ENCODE data around the gene MAL.
A peak's percentile ranks its signal among the peaks of the same experiment; 100 is the strongest.

The MAL gene

GRCh38 chr2:95050385-95051300 lies 25.1 kb downstream of the MAL start:
- DNase-seq, result no peak

DNA sequence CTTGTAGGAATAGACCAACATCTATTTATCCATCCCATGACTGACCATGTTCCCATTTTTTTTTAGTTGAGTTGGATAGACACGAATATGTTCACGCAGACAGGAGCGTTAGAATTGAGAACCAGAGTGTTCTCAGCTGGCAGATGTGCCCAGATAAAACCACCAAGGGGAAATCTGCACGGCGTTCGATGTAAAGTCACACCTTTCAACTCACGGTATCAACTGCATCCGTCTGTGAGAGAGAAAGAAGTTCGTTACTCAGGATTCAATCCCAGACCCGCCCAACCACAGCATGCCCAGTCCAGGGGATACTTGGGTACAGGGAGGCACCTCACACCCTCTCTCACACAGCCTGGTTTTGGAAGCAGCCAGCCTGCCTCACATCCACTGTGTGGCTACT lies 26.1 kb downstream of the MAL start:
- DNase-seq, result no peak

DNA sequence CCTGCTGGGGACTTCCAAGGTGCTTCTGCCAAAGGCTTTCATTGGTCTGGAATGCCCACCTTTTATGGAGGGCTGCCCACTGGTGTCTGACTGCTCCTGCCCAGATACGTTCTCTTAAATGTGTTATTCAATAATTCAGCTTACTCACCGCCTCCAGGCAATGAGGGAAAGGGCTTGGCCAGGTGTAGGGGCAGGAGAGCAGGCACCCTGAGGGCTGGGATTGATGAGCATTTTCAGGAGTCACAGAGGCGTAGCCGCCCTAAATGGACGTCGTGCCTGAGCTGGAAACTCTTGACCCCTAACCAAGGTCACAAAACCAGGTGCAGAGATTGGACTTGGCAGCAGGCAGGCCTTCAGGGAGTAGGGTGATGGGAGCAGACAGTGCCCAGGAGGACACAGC lies 26.8 kb downstream of the MAL start:
- no peak for DNase-seq

DNA sequence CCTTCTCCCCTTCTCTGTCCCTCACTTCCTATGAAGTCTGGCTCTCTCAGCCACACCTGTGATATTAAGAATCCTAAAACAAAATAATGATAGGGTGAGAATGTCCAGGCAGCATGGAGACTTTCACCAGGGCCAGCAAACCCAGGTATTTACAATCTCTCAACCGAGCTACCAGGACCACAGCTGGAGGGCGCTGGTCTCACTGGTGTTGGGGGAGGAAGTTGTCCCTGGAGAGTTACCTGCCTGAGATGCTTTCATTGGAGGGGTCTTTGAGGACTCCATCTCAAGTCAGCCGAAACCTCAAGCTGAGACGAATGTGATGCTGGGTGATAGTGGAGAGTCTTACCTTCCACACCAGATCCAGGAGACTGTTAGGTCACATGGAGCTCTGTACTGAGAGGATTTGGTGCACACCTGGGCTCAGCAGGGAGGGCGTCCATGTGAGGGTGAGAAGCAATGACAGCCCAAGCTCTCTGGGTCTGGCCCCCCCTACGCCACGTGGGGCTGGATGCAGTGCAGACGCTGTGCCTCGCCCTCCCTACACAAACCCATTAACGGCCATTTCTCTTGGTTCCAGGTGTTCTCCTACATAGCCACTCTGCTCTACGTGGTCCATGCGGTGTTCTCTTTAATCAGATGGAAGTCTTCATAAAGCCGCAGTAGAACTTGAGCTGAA lies 27.4 kb downstream of the MAL start:
- DNase-seq, result no peak

DNA sequence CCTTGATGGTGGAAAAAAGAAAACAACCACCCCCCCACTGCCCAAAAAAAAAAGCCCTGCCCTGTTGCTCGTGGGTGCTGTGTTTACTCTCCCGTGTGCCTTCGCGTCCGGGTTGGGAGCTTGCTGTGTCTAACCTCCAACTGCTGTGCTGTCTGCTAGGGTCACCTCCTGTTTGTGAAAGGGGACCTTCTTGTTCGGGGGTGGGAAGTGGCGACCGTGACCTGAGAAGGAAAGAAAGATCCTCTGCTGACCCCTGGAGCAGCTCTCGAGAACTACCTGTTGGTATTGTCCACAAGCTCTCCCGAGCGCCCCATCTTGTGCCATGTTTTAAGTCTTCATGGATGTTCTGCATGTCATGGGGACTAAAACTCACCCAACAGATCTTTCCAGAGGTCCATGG lies 28.0 kb downstream of the MAL start:
- DNase-seq, result no peak

DNA sequence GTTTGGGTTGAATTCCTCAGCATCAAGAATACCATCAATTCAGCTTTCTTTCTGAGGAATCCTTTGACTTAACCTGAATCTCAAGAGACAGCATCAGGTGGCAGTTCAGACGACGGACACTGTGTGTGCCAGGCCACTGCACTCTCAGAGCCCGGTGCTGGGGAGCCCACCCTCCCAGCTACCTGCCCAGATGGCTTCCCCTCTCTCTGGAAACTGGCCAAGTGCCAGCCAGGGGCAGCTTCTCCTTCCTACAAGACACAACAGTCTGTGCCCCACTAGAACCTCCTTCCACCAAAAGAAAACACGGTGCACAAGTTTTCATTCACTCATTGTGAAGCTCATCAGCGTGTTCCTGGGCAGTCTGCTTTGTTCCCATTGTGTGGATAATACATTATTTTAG lies 28.5 kb downstream of the MAL start:
- no peak for DNase-seq

GRCh38 chr2:95055262-95055661 lies 29.8 kb downstream of the MAL start:
- DNase-seq, result no peak

DNA sequence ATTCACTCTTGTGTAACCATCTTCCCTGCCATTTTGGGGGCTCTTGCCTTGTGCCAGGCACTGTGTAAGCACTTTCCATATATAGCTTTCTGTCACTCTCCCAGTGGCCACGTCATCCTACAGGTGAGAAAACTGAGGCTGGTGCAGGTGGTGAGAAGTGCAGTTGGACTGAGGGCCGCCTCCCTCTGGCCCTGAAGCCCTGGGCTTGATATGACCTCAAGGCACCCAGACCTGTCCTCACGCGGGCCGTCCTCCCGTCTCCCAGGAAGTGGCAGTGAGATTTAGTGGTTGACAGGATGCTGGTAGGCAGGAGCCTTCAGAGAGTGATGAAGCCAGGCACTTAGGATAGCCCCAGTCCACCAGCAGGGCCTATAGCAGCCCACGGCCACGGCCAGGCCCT lies 30.5 kb downstream of the MAL start:
- DNase-seq, result peak; percentile 4

GRCh38 chr2:95056461-95057459 lies 31.3 kb downstream of the MAL start:
- DNase-seq, result peak; percentile 13

DNA sequence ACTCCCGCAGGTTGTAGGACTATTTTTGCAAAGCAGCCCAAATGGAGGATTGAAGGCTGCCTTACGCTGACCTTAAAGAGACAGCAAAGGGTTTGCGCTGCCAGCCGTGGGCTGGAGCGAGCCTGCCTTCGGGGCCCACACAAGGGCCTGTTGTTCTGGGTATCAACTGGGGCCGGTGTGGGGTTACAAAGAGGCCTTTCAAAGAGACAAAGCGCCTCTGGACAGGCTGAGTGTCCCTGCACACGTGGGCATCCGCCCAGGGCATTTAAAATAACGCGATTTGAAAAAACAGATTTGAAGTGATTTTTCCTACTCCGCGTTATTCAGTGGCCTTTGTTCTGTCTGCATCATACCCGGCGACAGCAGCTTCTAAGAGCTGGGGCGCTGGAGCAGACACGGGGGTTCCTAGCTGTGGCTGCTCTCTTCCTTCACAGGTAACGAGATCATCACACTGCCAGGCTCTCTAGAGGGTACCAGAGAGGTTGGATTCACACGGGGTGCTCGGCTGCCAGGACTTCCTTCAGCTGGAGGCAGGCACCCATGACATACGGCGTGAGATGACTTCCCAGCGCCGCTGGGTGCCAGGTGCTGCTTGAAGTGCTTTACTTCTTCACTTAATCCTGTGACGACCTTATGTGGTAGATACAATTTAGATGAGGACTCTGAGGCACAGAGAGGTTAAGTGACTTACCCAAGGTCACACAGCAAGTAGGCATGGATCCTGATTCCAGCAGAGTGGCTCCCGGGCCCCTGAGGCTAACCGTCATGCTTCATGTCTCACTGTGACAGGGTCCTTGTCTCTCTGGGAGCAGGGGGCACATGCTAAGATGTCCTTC lies 32.2 kb downstream of the MAL start:
- peak; percentile 13 for DNase-seq

- peak; percentile 8 for DNase-seq
Observed at GRCh38 chr2:95058466-95058988, 33.0 kb downstream of the MAL start.

DNA sequence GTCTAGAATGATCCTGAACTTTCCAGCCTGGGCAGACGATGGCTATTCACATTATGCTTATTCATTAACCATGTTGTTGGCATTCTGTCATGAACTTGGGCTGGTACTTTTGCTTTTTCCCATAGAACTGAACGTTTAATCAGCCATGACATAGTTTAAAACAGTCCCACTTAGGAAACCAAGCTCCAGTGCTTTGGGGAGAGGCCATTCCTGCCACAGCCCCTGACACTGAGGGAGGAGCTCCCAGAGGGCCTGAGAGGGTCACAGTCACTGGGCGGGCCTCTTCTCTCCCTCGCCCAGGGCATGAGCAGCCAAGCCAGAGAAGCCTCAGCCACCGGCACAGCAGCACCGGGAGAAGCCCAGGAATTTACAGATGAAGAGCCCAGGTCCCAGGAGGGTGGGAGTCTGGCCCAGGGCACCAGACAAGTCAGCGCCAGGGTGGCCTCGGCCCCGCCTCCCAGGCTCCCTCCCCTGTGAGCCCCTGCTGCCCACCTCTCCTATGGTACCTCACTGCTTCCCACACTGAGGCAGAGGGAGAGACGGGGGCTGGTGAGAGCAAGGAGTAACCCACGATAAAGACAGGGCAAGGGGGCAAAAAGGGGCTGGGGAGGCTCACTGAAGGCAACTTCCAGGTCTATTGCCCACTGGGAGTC lies 33.6 kb downstream of the MAL start:
- no peak for DNase-seq

DNA sequence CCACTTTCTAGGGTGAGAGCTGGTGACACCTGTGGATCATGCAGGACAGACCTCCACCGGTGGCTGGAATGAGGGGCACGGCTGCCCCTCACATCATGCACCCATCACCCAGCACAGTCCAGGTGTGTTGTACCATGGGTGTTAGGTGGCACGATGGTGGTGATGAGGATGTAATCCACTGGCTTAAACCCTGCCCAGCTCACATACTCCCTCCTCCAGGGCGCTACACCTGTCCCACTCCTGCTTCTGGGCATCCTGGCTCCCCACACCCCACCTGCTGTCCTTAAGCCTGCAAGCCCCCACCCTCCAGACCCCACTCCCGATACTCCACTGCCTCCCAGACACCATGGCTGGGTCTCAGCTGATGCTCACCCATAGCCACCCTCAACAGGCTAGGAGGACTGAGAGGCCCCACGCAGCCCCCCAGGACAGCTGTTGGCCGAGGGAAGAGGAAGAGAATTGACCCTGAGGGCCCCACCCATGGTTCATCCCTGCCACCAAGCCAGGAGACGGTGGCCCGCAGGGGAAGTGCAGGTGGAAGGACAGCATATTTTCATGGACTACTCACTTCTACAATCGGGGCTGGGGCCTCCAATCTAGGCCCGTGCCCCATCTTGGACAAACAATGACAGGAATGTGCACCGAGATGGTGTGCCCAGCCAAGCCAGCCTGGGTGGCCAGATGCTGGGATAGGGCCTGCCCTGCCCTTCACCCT lies 34.3 kb downstream of the MAL start:
- peak; percentile 14 for DNase-seq

DNA sequence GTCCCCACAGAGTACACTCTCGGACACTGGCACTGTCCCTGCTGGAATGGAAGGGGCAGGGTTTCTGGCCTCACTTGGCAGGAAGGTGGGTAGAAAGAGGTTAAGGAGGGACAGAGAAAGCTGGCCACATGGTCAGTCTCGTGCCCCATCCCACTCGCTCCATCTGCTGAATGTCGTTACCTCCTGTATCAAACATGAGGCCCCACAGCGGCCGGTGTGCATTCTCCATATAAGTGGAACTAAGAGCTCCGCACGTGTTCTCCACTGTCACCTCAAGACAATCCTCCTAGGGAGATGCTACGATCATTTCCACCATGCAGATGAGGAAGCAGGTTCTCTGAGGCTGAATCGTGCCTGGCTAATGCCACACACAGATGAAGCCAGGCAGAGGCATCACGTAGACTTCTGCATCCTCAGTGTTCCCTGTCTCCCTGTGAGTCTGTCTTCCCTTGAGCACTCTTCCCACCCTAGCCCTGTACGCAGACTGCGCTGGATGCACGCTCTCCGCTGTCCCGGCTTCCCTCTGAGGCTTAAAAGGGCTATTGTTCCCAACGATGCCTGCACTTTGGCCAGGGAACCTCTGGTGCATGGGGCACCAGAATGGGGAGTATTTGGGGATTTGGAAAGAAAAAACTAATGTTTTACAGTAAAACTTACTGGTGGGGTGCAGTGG lies 35.1 kb downstream of the MAL start:
- DNase-seq, result no peak

GRCh38 chr2:95061119-95061512 lies 35.6 kb downstream of the MAL start:
- peak; percentile 4 for DNase-seq

DNA sequence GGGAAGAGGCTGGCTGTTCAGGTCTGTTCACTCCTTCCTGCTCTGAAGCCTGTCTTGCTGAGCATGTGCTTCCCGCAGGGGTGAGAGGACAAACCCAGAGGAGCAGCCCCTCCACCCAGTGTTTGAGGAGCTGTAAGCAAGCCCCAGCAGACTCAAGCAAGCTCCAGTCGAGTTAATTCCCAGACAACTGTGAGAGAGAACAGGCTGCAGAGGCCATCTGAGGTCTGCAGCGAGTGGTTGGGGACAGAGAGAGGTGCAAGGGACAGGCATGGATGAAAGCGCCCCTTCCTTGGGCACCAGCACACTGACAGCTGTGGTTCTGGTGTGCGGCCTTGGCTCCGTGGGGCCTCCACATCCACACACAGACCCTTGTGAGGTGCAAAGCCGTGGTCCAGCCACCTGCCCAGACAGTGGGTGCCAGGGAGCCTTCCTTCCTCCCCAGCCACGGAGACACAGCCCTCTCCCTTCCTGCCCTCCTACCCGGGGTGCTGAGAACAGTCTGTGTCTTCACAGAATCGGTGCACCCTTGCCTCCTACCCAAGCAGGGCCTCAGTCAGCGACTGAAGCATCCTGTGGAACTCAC lies 36.2 kb downstream of the MAL start:
- peak; percentile 6 for DNase-seq

DNA sequence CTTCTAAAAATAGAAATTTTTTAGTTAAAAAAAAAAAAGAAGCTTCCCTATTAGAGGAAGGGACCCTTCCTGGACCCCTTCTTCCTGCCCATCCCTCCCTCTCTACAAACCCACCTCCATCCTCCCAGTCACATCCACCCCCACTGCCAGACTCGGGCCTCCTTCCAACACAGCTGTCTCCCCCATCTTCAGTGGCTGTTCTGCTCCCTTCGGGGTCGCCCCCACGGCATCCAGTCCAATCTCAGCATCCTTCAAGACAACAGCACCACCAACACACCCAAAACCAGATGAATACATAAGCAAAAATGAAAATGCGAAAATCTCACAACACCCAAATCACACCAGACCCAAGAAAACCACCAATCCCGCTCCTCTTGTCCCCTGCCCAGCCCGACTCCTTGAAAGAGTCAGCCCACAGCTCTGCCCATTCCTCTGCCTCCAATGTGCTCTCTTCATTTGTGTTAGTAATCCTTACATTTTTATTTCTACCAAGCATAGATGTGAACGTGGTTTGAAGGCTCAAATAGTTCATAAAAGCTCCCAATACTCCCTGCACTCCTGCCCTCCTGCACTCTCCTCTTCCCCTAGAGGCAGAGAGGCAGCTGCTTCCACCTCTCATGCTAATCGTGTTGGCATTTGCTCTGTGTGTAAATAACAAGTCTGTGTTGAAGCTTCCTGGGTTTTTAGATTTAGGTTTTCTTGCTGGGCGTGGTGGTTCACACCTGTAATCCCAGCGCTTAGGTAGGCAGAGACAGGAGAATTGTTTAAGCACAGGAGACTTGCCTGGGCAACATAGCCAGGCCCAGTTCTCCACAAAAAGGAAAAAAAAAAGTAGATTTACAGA lies 37.0 kb downstream of the MAL start:
- DNase-seq, result no peak

DNA sequence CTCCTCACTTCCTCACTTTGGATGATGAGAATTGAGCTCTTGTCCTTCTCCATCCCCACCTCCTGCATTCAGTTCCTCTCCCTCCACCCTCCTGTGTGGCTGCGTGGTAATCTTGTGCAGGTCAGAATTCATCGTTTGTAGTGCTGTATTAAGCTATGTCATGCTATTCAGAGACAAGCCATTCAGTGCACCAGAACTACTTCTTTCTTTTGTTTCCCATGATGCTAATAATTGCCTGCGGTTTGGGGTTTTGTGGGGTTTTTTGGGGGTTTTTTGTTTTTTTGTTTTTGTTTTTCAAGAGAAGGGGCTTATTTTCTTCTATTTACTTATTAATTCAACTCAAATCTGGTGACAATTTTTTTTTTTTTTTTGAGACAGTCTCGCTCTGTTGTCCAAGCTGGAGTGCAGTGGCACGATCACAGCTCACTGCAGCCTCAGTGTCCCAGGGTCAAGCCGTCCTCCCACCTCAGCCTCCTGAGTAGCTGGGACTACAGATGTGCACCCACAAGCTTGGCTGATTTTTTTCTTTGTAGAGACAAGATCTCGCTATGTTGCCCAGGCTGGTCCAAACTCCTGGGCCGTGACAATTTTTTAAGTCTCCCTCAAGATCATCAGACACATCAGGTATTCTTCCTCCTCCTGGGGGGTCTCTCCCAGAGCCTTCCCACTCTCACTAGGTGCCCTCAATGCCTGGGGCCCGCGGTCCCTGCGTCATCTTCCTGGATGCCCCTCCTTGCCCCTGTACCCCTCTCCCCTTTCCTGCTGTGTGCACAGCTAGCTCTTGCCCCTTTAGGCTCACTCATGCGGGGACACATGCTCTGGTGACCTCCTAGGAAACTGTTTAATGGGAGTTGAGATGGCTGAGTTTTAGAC lies 37.8 kb downstream of the MAL start:
- DNase-seq, result peak; percentile 10
